ENCODE results near the gene EVI5L. TPM values are rescaled to one million over a fixed set of nuclear protein-coding genes. Genes with fewer than 3 reads are reported as not detected.

Gene EVI5L
- polyA plus RNA-seq, 1 of the 3 experiments (the other 2 are of a cell fraction): 9.7 TPM

- H3K4me1 ChIP-seq (ENCODE audit: control insufficient read depth in 1 of 2, insufficient read depth in 2 of 2, low read depth in 1 of 2, low read length in 1 of 2): peaks cover 0 to 14% of the 10 kb centered on the region in 2 experiments; a peak in 1 of 4 replicates
- POLR2A ChIA-PET: no interaction called here
- H3K79me2 ChIP-seq (ENCODE audit: insufficient read depth): no peaks in the 10 kb centered on the region
- no peak overlapping the region for H3K4me2 ChIP-seq
- WGBS (ENCODE audit: low lambda C conversion rate): 75% methylated on average over 6 of the region's 6 CpGs
- H4K20me1 ChIP-seq (ENCODE audit: insufficient read depth): no peaks in the 10 kb centered on the region
- H2AFZ ChIP-seq (ENCODE audit: low read depth): no peak overlapping the region
- no peak for DNase-seq
- H3K4me3 ChIP-seq (ENCODE audit: low read depth in 2 of 2, low read length in 1 of 2): no peak overlapping the region
- no peaks in the 10 kb centered on the region for H3K9me2 ChIP-seq
- no peaks in the 10 kb centered on the region for H3F3A ChIP-seq (replicated peaks; ENCODE audit: insufficient read depth)
- H3K36me3 ChIP-seq (replicated peaks in 1 of 2; ENCODE audit: control insufficient read depth in 1 of 2, insufficient read depth in 2 of 2, low read length in 1 of 2): no peaks in the 10 kb centered on the region
- H3K27ac ChIP-seq (ENCODE audit: low read depth in 2 of 2, low read length in 1 of 2): no peak overlapping the region
- CTCF ChIA-PET: interaction anchor here (1.4 kb wide), 2 partner anchors 13 to 26 kb away, joined by 3 to 4 read pairs; partner anchors contain the start of gene MAP2K7
- no peaks in the 10 kb centered on the region for H3K9me3 ChIP-seq
- TF ChIP-seq TEAD4 (IDR thresholded peaks at IDR 0.05; ENCODE audit: borderline replicate concordance, insufficient read depth) (no peak), ELF1 (IDR thresholded peaks at IDR 0.05) (no peak), MXI1 (IDR thresholded peaks at IDR 0.05; ENCODE audit: low read depth, low read length) (no peak), TCF12 (IDR thresholded peaks at IDR 0.05) (no peak), JUND (IDR thresholded peaks at IDR 0.05) (no peak), MEF2A (IDR thresholded peaks at IDR 0.05; ENCODE audit: borderline replicate concordance, low read depth) (no peak), EZH2phosphoT487 (IDR thresholded peaks at IDR 0.05; ENCODE audit: borderline replicate concordance, low read depth) (no peak), SIN3A (IDR thresholded peaks at IDR 0.05; ENCODE audit: borderline replicate concordance, low read depth, low read length) (no peak), EP300 (IDR thresholded peaks at IDR 0.05; ENCODE audit: borderline replicate concordance in 1 of 2, low read depth in 1 of 2, low read length in 1 of 2) (no peak), POLR2AphosphoS5 (IDR thresholded peaks at IDR 0.05; ENCODE audit: low read depth, low read length) (no peak), SMC3 (IDR thresholded peaks at IDR 0.05; ENCODE audit: low read depth, low read length) (no peak), USF1 (IDR thresholded peaks at IDR 0.05; ENCODE audit: borderline replicate concordance, low read depth) (no peak), MAX (IDR thresholded peaks at IDR 0.05; ENCODE audit: low read depth) (no peak), RFX5 (IDR thresholded peaks at IDR 0.05; ENCODE audit: low read length) (no peak), REST (IDR thresholded peaks at IDR 0.05; ENCODE audit: low read depth, low read length) (no peak), GABPA (IDR thresholded peaks at IDR 0.05; ENCODE audit: low read depth) (no peak), CHD2 (IDR thresholded peaks at IDR 0.05; ENCODE audit: low read length, partially characterized antibody) (no peak)
- no peaks in the 10 kb centered on the region for H3K27me3 ChIP-seq (ENCODE audit: insufficient read depth)
- no peak overlapping the region for H3K9ac ChIP-seq
These were observed 47.3 kb downstream of the EVI5L start for GRCh38 chr19:7877249-7877836.
